ENCODE results near the gene LYZL6.

GRCh38 chr17:35918665-35919064, 24.8 kb downstream of the LYZL6 start:
- TF ChIP-seq CTCF (IDR thresholded peaks at IDR 0.05; ENCODE audit: poor library complexity), result no peak
- TF ChIP-seq EZH2phosphoT487 (IDR thresholded peaks at IDR 0.05; ENCODE audit: low read depth, severe bottlenecking, unreplicated experiment), result no peak

Measured in hepatocyte (in vitro differentiated cells).